ENCODE results near the gene EEF1AKMT1.
"Not testable (repeated sequence)": the region's sequence is repeated elsewhere in the genome, so short reads cannot be mapped to it uniquely, and the experiment has no call there.

The EEF1AKMT1 gene

DNA sequence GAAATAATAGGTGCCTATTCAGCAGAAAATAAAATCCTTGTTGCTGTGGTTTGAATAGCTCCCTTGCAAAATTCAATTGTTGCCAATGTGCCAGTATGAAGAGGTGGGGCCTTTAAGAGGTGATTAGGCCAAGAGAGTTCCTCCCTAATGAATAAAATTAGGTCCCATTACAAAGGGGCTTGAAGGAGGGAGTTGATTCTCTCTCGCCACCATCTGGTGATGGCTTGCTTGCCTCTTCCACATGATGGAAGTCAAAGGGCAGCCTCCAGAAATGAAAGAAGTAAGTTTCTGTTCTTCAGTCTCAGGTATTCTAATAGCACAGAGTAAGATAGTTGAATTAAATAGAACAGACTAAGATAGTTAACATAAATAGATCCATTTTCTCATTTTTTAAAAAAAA lies 3.0 kb upstream of the EEF1AKMT1 start:
- DNase-seq, result no peak

GRCh38 chr13:20775961-20776360 lies 2.2 kb upstream of the EEF1AKMT1 start:
- no peak for DNase-seq

GRCh38 chr13:20774746-20775145 lies 985 bp upstream of the EEF1AKMT1 start:
- no peak for DNase-seq

DNA sequence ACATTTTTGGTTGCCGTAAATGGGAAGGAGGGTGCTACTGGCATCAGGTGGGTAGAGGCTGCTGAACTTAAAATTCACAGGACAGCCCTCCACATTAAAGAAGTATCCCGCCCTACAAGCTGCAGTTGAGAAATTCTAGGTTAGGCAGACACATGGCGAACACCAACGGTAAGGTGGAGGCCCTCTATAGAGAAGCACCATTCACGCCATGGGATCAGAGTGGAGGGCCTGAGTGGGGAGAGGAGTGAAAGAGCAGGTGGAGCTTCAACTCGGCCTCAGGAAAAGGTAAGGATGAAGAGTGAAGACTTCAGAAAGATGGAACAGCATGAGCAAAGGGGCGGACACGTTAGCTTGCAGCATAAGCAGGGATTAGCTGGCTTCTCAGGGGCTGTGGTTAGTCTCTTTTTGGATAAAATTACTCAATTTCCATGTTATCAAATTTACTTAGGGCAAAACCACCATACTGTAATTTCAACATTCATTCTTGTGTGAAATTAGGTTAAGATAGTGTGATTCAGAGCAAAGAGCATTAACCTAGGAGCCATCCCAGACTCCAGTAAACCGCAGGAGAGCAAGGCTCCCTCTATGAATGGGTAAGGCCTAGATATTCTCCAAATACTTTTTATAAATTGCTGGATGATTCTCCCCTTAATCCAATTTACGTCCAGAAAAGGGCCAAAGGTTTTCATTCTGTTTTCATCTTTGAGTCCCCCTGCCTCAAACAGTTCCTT lies 1.2 kb downstream of the EEF1AKMT1 start:
- DNase-seq, result no peak

- DNase-seq, result no peak
Measured at GRCh38 chr13:20769834-20770233, 3.9 kb downstream of the EEF1AKMT1 start.

DNA sequence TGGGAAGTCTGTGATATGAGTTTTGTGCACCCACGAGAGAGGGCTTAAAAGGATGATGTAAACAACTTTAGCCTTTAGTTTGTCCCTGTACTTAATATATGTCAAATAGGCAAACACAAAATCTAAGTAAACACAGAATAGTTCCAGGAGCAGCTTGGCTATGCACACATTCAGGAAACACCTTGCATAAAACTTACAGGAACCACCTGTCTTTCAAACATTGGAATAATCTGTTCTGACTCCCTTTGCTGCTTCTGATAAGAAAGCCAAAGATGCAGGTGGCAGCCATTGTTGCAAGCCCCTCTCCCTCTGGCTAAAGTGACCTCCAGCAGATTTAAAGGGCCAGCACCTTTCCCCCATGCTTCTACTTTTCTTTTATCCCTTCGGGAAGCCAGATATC lies 4.7 kb downstream of the EEF1AKMT1 start:
- DNase-seq, result no peak

- DNase-seq, result no peak
Measured at GRCh38 chr13:20767309-20767943, 6.3 kb downstream of the EEF1AKMT1 start.

DNA sequence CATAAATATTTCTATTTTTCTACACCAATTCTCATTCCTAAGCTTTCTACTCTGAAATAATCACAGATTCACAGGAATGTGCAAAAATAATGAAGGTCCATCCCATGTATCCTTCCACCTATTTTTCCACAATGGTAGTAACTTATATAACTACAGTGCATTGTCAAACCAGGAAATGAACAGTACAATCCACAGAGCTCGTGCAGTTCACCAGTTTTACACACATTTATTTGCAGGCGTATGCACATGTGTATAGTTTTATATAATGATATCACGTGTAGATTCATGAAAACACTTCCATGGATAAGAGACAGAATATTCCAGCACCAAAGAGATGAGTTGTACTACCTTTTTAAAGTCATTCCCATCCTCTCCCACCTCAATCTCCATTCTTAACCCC lies 12.9 kb downstream of the EEF1AKMT1 start:
- DNase-seq, result no peak

DNA sequence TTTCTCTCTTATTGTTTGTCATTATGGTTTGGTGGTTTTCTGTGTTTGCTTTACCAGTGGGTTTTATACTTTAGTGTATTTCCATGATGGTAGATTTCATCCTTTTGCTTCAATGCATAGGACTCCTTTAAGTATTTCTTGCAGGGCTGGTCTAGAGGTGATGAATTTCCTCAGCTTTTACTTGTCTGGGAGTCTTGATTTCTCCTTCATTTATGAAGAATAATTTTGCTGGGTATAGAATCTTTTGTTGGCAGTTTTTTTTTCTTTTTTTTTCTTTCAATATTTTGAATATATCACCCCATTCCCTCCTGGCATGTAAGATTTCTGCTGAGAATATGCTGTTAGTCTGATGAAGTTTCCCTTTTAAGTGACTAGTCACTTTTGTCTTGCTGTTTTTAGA lies 19.8 kb downstream of the EEF1AKMT1 start:
- DNase-seq, result no peak

DNA sequence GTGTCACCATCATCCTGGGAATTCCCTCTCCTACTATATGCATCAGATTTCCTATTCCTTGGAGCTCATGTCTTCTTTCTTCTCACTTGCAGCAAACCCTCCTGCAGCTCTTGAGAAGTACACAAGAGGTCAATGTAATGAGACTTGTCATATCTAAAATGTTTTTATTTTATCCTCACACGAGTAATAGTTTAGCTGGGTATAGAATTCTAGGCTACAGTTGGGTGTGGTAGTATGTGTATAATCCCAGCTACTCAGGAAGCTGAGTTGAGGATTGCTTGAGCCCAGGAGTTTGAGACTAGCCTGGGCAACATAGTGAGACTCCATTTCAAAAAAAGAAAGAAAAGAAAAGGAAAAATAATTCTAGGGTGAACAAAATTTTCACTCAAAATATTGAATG lies 24.4 kb downstream of the EEF1AKMT1 start:
- DNase-seq, result no peak

GRCh38 chr13:20743830-20744404 lies 29.8 kb downstream of the EEF1AKMT1 start:
- DNase-seq, result not testable (repeated sequence)

DNA sequence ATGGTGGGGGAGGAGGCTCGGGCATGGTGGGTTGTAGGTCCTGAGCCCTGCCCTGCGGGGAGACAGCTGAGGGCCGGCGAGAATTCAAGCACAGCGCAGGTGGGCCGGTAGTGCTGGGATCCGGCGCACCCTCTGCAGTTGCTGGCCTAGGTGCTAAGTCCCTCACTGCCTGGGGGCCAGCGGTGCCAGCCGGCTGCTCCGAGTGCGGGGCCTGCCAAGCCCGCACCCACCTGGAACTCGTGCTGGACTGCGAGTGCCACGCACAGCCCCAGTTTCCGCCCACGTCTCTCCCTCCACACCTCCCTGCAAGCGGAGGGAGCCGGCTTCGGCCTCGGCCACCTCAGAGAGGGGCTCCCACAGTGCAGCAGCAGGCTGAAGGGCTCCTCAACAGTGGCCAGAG lies 33.7 kb downstream of the EEF1AKMT1 start:
- DNase-seq, result no peak

DNA sequence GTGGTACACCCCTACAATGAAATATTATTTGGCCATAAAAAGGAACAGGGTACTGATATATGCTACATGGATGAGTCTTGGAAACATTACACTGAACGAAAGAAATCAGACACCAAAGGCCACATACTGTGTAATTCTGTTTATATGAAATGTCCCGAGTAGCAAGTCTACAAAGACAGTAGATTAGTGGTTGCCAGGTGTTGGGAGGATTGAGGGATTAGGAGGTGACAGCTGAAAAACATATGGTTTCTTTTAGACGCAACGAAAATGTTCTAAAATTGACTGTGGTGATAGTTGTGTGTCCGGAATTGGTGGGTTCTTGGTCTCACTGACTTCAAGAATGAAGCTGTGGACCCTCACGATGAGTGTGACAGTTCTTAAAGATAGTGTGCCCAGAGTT lies 35.1 kb downstream of the EEF1AKMT1 start:
- DNase-seq, result no peak

- no peak for DNase-seq
Measured at GRCh38 chr13:20729633-20730585, 43.9 kb downstream of the EEF1AKMT1 start.

- no peak for DNase-seq
Measured at GRCh38 chr13:20728579-20729311, 45.0 kb downstream of the EEF1AKMT1 start.

DNA sequence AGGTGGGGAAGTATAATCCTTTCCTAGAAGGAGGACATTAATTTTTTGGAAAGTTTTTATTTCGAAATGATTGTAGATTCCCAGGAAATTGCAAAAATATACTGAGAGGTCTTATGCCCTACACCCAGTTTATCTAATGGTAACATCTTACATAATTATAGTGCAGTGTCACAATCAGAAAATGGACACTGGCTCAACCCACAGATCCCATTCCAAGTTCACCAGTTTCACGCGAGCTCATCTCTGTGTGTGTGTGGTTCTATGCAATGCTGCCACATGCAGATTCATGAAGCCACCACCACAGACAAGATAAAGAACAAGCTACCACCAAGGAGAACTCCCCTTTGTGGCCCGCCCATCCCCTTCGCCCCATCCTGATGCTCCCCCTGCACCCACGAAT lies 45.9 kb downstream of the EEF1AKMT1 start:
- no peak for DNase-seq

DNA sequence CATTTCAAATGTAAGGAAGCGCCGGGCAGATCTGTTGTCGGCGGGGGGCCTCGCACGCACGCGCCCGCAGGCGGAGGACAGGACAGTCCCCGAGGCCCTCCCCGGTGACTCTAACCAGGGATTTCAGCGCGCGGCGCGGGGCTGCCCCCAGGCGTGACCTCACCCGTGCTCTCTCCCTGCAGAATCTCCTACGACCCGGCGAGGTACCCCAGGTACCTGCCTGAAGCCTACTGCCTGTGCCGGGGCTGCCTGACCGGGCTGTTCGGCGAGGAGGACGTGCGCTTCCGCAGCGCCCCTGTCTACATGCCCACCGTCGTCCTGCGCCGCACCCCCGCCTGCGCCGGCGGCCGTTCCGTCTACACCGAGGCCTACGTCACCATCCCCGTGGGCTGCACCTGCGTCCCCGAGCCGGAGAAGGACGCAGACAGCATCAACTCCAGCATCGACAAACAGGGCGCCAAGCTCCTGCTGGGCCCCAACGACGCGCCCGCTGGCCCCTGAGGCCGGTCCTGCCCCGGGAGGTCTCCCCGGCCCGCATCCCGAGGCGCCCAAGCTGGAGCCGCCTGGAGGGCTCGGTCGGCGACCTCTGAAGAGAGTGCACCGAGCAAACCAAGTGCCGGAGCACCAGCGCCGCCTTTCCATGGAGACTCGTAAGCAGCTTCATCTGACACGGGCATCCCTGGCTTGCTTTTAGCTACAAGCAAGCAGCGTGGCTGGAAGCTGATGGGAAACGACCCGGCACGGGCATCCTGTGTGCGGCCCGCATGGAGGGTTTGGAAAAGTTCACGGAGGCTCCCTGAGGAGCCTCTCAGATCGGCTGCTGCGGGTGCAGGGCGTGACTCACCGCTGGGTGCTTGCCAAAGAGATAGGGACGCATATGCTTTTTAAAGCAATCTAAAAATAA lies 52.1 kb downstream of the EEF1AKMT1 start:
- peak in 1 of 2 donors; percentile 14 for DNase-seq

DNA sequence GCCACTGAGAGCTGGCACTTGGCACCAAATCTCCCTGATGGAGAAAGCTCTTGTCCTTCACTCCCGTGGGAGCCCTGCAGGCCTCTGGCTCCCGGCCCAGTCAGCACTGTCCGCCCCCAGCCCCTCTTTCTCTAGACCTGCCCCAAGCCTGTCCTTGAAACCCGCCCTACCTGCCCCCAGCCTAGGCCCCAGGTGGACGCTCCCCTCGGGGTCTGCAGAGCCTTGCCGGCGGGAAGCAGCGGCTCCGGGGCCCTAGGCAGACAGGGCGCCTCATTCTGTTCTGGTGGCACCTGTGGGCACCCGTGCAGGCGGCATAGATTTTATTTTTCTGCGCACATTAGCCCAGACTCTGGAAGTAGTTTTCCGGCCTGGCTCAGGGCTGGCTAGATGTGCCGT lies 52.7 kb downstream of the EEF1AKMT1 start:
- DNase-seq, result no peak

DNA sequence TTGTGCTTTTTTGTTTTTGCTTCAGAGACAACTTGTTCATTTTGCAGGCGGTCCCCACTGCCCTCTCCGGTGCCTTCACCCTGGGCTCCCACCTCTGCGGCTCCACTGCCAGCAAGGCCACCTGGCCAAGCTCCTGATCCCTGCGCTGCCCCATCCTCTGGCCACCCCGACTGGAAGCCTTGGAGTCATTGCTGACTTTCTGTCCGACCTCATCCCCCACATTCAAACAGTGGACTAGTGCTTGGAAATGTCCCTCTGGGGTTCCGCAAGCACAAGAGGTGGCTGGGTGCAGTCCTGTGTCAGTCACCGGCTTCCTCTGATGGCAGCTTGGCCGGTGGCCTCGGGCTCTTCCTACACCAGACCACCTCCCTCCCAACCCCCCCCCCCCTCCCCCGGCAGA lies 53.3 kb downstream of the EEF1AKMT1 start:
- no peak for DNase-seq

DNA sequence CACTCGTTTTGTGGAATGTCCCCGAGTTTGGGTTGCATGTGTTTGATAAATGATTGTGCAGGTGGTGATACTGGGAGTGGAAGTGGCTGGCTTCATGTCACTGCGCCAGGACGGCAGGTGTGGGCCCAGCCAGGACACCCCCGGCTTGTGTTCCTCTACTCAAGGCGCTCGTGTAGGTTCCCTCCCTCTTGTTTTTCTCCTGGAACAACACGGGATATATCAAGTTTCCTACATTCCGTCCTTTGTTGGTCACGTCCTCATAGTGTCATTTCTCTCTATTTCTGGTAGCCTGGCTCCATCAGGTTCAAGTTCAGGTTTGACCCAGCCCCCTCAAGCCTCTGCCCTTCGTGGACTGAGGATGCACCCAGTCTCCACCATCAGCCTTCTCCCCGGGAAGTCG lies 54.0 kb downstream of the EEF1AKMT1 start:
- no peak for DNase-seq

GRCh38 chr13:20718958-20719566 lies 54.7 kb downstream of the EEF1AKMT1 start:
- DNase-seq, result no peak

Measured in bone marrow (tissue), 2 donors.